C4-2B (cell line): Measurements from ENCODE around the gene PTK7.
A peak's percentile ranks its signal among the peaks of the same experiment; 100 is the strongest.

Experiments
- H3K27ac ChIP-seq: fragments of 450-650 bp; 2 replicates; pipeline ENCODE4 v1.5.1; 2017
- CTCF ChIP-seq: fragments of 450-650 bp; conservative IDR thresholded peaks from 2 replicates; pipeline ENCODE4 v1.5.1; 2017; ENCODE audit warnings: mild to moderate bottlenecking
- ZFX ChIP-seq: fragments of 450-650 bp; IDR thresholded peaks from 2 replicates; pipeline ENCODE4 v1.6.1; 2017

Gene PTK7

GRCh38 chr6:43055966-43056365, 20.1 kb upstream of the PTK7 start:
- H3K27ac ChIP-seq: no peak overlapping the region
- TF ChIP-seq ZFX: no peak
- TF ChIP-seq CTCF: no peak

GRCh38 chr6:43058531-43058930, 17.6 kb upstream of the PTK7 start:
- peak overlapping the region; percentile 82 for H3K27ac ChIP-seq
- TF ChIP-seq CTCF (no peak), ZFX (no peak)

GRCh38 chr6:43059168-43060033, 16.7 kb upstream of the PTK7 start, which contains the start of the genes KLC4 and MRPL2:
Gene KLC4, plus strand, starts transcription at chr6:43059631. Its CDS starts 1,705 bp downstream, at chr6:43061336.
Gene MRPL2, minus strand, starts transcription at chr6:43059434. Its CDS starts 53 bp downstream, at chr6:43059381.
- TF ChIP-seq CTCF (no peak), ZFX (no peak)

GRCh38 chr6:43060034-43060754, 15.9 kb upstream of the PTK7 start:
- TF ChIP-seq ZFX (no peak), CTCF (no peak)
- H3K27ac ChIP-seq: peak overlapping the region; percentile 82

More at GRCh38 chr6:43059168-43060033, 16.7 kb upstream of the PTK7 start, which contains the start of the genes KLC4 and MRPL2:
- peak within 1 kb of the TSS; percentile 82 for H3K27ac ChIP-seq

GRCh38 chr6:43060755-43061633, 15.1 kb upstream of the PTK7 start:
- TF ChIP-seq CTCF: no peak
- no peak for TF ChIP-seq ZFX
- peak overlapping the region; percentile 82; the same call in 1 of the 2 replicates for H3K27ac ChIP-seq

- TF ChIP-seq ZFX (no peak), CTCF (no peak)
- H3K27ac ChIP-seq: no peak overlapping the region
These were observed 14.3 kb upstream of the PTK7 start for GRCh38 chr6:43061861-43062260.
